PC-3 (cell line): ENCODE data around the gene MACROH2A1. TPM values are rescaled to one million over a fixed set of nuclear protein-coding genes. Genes with fewer than 3 reads are reported as not detected.
"Not testable (repeated sequence)": the region's sequence is repeated elsewhere in the genome, so short reads cannot be mapped to it uniquely, and the experiment has no call there.

Source experiments
- ATAC-seq: fragments of 200-7000 bp; cut with Tn5 transposase; 2 replicates; pipeline ENCODE4 v1.9.1; 2020; ENCODE audit warnings: mild to moderate bottlenecking, moderate library complexity
- BruUV-seq: library from RNA; stranded (reverse); fragments of 400-500 nt; replicated peaks from 2 replicates; lab custom pipeline; 2021; lab: Mats Ljungman, UMichigan
- CTCF ChIA-PET: fragments of 300-600 bp; sonication (Branson Sonifier 250); formaldehyde crosslinking; loops from one replicate; lab custom pipeline; 2022; ENCODE audit warnings: antibody characterized with exemption; lab: Charles Lee
- POLR2A ChIA-PET: fragments of 300-600 bp; sonication (Branson Sonifier 250); formaldehyde crosslinking; loops from one replicate; lab custom pipeline; 2022; ENCODE audit warnings: antibody characterized with exemption; ENCODE audit not compliant: unreplicated experiment; lab: Charles Lee
- DNase-seq: peaks from one replicate; pipeline ENCODE4 v3.0.0-alpha.2; 2015
- H2AFZ ChIP-seq: fragments of 300-600 bp; sonication (generic); 2 replicates; pipeline ENCODE4 v1.6.0; 2016; ENCODE audit warnings: antibody characterized with exemption, low read length
- H3F3A ChIP-seq: fragments of 300-600 bp; sonication (generic); one replicate; pipeline ENCODE4 v1.6.0; 2017; ENCODE audit warnings: antibody characterized with exemption, low read length, control low read depth, mild to moderate bottlenecking; ENCODE audit not compliant: unreplicated experiment
- H3K27ac ChIP-seq: fragments of 300-600 bp; sonication (generic); 2 replicates; pipeline ENCODE4 v1.5.1; 2016; ENCODE audit warnings: mild to moderate bottlenecking, low read length
- H3K27me3 ChIP-seq: fragments of 300-600 bp; sonication (generic); 2 replicates; pipeline ENCODE4 v1.6.1; 2016; ENCODE audit warnings: low read length, mixed read lengths
- H3K36me3 ChIP-seq: fragments of 300-600 bp; sonication (generic); 2 replicates; pipeline ENCODE4 v1.6.1; 2016; ENCODE audit warnings: low read depth, mixed run types, low read length, mixed read lengths
- H3K4me1 ChIP-seq: fragments of 300-600 bp; sonication (generic); 2 replicates; pipeline ENCODE4 v1.5.1; 2016; ENCODE audit warnings: low read length; ENCODE audit not compliant: insufficient read depth
- H3K4me2 ChIP-seq: fragments of 300-600 bp; sonication (generic); 2 replicates; pipeline ENCODE4 v1.6.0; 2016; ENCODE audit warnings: low read length
- H3K4me3 ChIP-seq: fragments of 300-600 bp; sonication (generic); 2 replicates; pipeline ENCODE4 v1.5.1; 2016; ENCODE audit warnings: mild to moderate bottlenecking, low read length, mixed read lengths
- H3K79me2 ChIP-seq: fragments of 300-600 bp; sonication (generic); 2 replicates; pipeline ENCODE4 v1.6.1; 2017; ENCODE audit warnings: low read length, mixed read lengths
- H3K9ac ChIP-seq: fragments of 300-600 bp; sonication (generic); 2 replicates; pipeline ENCODE4 v1.6.0; 2016; ENCODE audit warnings: mild to moderate bottlenecking, low read length
- H3K9me2 ChIP-seq: fragments of 300-600 bp; sonication (generic); replicated peaks from 2 replicates; pipeline ENCODE4 v1.6.1; 2016; ENCODE audit warnings: mixed run types, low read length, mixed read lengths
- H3K9me3 ChIP-seq: fragments of 300-600 bp; sonication (generic); 2 replicates; pipeline ENCODE4 v1.6.1; 2016; ENCODE audit warnings: low read length, mixed read lengths
- H4K20me1 ChIP-seq: fragments of 300-600 bp; sonication (generic); 2 replicates; pipeline ENCODE4 v1.6.1; 2016; ENCODE audit warnings: low read length, mixed read lengths
- CTCF ChIP-seq: fragments of 300-600 bp; sonication (generic); conservative IDR thresholded peaks from 2 replicates; pipeline ENCODE4 v1.5.1; 2017; ENCODE audit warnings: antibody characterized with exemption, low read depth, mild to moderate bottlenecking, low read length
- EZH2 ChIP-seq: fragments of 300-600 bp; sonication (generic); IDR thresholded peaks from one replicate; pipeline ENCODE4 v1.6.1; 2017; ENCODE audit warnings: antibody characterized with exemption, mild to moderate bottlenecking, low read length; ENCODE audit not compliant: unreplicated experiment
- EZH2phosphoT487 ChIP-seq: fragments of 300-600 bp; sonication (generic); IDR thresholded peaks from 2 replicates; pipeline ENCODE4 v1.6.1; 2018; ENCODE audit warnings: mild to moderate bottlenecking, antibody characterized with exemption, low read length, borderline replicate concordance
- intact Hi-C: fragments of 100-400 bp; cut with micrococcal nuclease; formaldehyde crosslinking; loops from 2 replicates; pipeline ENCODE4 v1.9.0; 2023
- total RNA-seq: library from RNA; depleted of rRNA; stranded (reverse); fragments of >200 nt; gene quantifications from 2 replicates; pipeline ENCODE4 v1.2.3, GENCODE V29; 2014

The MACROH2A1 gene
- total RNA-seq, 1 experiment from 2014 or later = 388 TPM

GRCh38 chr5:135365281-135365680 lies 33.8 kb downstream of the MACROH2A1 start:
- Histone ChIP-seq H3K36me3 (peaks cover 73% of the 10 kb centered on the region), H3K9me3 (no peaks in the 10 kb centered on the region), H3K4me1 (no peaks in the 10 kb centered on the region), H3K9ac (no peak overlapping the region), H3K79me2 (peaks cover 3% of the 10 kb centered on the region; the same call in 1 of the 2 replicates), H3K4me3 (no peak overlapping the region), H3K27ac (no peak overlapping the region), H3K4me2 (no peak overlapping the region), H3F3A (no peaks in the 10 kb centered on the region), H3K9me2 (no peaks in the 10 kb centered on the region), H3K27me3 (no peaks in the 10 kb centered on the region), H4K20me1 (no peaks in the 10 kb centered on the region), H2AFZ (no peak overlapping the region)
- BruUV-seq = no TSS peak
- ChIA-PET CTCF (no interaction called here), POLR2A (no interaction called here)
- ATAC-seq (no peak), DNase-seq (no peak)
- intact Hi-C loops = no loop called here
- TF ChIP-seq EZH2 = no peak
- no peak for TF ChIP-seq CTCF
- TF ChIP-seq EZH2phosphoT487 = no peak

- TF ChIP-seq CTCF (no peak), EZH2 (no peak), EZH2phosphoT487 (no peak)
- Histone ChIP-seq H3K4me1 (no peaks in the 10 kb centered on the region), H4K20me1 (no peaks in the 10 kb centered on the region), H3K27ac (no peak overlapping the region), H3K9me2 (no peaks in the 10 kb centered on the region), H2AFZ (no peak overlapping the region), H3K4me2 (no peak overlapping the region), H3K36me3 (peaks cover 70% of the 10 kb centered on the region; the same call in 1 of the 2 replicates), H3F3A (no peaks in the 10 kb centered on the region), H3K79me2 (no peaks in the 10 kb centered on the region), H3K9me3 (no peaks in the 10 kb centered on the region), H3K27me3 (no peaks in the 10 kb centered on the region), H3K9ac (no peak overlapping the region), H3K4me3 (no peak overlapping the region)
- POLR2A ChIA-PET = no interaction called here
- intact Hi-C loops = no loop called here
- ATAC-seq (no peak), DNase-seq (peak; percentile 21)
- CTCF ChIA-PET = no interaction called here
- no TSS peak for BruUV-seq
Measured at GRCh38 chr5:135364421-135365262, 34.4 kb downstream of the MACROH2A1 start.

- H3K27ac ChIP-seq, H4K20me1 ChIP-seq, POLR2A ChIA-PET, H3K9me2 ChIP-seq, H3K79me2 ChIP-seq, BruUV-seq, H3K9ac ChIP-seq, H3K9me3 ChIP-seq, H3K4me1 ChIP-seq, H3K27me3 ChIP-seq, H2AFZ ChIP-seq, DNase-seq, intact Hi-C loops, H3K4me2 ChIP-seq, ATAC-seq, H3K4me3 ChIP-seq, H3F3A ChIP-seq, CTCF ChIA-PET: not testable (repeated sequence)
- peaks cover 58% of the 10 kb centered on the region; the same call in 1 of the 2 replicates for H3K36me3 ChIP-seq
Measured at GRCh38 chr5:135363342-135363741, 35.7 kb downstream of the MACROH2A1 start.
